ENCODE results near the gene THRSP.
A peak's percentile ranks its signal among the peaks of the same experiment; 100 is the strongest.
"Not testable (repeated sequence)": the region's sequence is repeated elsewhere in the genome, so short reads cannot be mapped to it uniquely, and the experiment has no call there.

The THRSP gene

GRCh38 chr11:78037825-78038620 lies 25.6 kb upstream of the THRSP start:
- CTCF ChIA-PET = interaction anchor here (0.6 to 9.6 kb wide), 2 partner anchors 8 to 33 kb away, joined by 3 to 90 read pairs; no protein-coding TSS in a partner anchor
- POLR2A ChIA-PET = no interaction called here
- no peak for DNase-seq (ENCODE audit: low read depth, low spot score)
- TF ChIP-seq, protein P1, sequence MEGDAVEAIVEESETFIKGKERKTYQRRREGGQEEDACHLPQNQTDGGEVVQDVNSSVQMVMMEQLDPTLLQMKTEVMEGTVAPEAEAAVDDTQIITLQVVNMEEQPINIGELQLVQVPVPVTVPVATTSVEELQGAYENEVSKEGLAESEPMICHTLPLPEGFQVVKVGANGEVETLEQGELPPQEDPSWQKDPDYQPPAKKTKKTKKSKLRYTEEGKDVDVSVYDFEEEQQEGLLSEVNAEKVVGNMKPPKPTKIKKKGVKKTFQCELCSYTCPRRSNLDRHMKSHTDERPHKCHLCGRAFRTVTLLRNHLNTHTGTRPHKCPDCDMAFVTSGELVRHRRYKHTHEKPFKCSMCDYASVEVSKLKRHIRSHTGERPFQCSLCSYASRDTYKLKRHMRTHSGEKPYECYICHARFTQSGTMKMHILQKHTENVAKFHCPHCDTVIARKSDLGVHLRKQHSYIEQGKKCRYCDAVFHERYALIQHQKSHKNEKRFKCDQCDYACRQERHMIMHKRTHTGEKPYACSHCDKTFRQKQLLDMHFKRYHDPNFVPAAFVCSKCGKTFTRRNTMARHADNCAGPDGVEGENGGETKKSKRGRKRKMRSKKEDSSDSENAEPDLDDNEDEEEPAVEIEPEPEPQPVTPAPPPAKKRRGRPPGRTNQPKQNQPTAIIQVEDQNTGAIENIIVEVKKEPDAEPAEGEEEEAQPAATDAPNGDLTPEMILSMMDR (IDR thresholded peaks at IDR 0.05; ENCODE audit: insufficient read depth, low read length, missing control alignments) = no peak
- no peak overlapping the region for H3K4me3 ChIP-seq (ENCODE audit: low read depth, low read length)

DNA sequence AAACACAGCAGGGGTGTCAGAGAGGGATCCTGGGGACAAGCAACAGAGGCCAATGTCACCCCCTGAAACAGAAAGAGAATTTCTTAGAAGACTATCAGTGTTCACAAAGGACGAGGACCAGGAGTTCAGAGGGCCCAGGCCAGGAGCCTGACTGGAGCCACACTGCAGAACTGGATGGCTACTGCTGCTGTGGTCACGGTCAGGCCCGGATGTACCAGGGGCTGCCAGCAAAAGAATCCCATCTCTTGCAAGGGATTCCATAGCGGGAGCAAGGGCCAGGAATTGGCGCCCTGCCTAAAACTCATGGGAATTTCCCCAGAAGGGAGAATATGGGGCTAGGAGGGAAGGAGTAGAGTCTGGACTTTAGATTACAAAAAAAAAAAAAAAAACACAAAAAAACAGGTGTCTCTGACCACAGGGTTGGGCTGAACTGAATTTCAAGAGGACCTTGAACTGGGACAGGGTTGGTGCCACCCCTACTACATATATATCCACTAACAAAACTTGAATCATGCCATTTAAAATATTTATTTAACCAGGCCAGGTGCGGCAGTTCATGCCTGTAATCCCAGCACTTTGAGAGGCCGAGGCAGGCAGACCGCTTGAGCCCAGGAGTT lies 24.9 kb upstream of the THRSP start:
- POLR2A ChIA-PET = no interaction called here
- DNase-seq (ENCODE audit: low read depth, low spot score) = no peak
- no peak overlapping the region for H3K4me3 ChIP-seq (ENCODE audit: low read depth, low read length)
- CTCF ChIA-PET = interaction anchor here (1.2 kb wide), 1 partner anchor 11 kb away, joined by 4 read pairs; no protein-coding TSS in a partner anchor
- TF ChIP-seq, protein P1 (IDR thresholded peaks at IDR 0.05; ENCODE audit: insufficient read depth, low read length, missing control alignments) = no peak

DNA sequence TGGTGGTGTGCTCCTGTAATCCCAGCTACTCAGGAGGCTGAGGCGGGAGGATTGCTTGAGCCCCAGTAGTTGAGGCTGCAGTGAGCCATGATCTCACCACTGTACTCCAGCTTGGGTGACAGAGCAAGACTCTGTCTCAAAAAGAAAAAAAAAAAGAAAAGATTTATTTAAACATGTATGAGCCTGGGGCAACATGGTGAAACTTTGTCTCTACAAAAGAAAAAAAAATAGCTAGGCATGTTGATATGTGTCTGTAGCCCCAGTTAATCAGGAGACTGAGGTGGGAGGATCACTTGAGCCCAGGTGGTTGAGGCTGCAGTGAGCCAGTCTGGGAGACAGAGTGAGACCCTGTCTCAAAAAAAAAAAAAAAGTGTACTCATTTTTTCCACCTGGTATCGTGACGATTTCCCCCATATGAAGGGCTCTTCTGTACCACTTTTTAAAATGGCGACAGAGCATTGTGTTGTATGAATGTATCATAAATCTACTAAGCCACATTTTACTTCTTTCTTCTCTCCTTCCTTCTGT lies 24.2 kb upstream of the THRSP start:
- CTCF ChIA-PET = interaction anchor here (1.2 to 1.5 kb wide), 3 partner anchors 9 to 219 kb away, joined by 3 to 4 read pairs (median 4); no protein-coding TSS in a partner anchor
- POLR2A ChIA-PET = no interaction called here
- no peak overlapping the region for H3K4me3 ChIP-seq (ENCODE audit: low read depth, low read length)
- TF ChIP-seq, protein P1 (IDR thresholded peaks at IDR 0.05; ENCODE audit: insufficient read depth, low read length, missing control alignments) = no peak
- no peak for DNase-seq (ENCODE audit: low read depth, low spot score)

- peak overlapping the region; percentile 29 for H3K4me3 ChIP-seq (ENCODE audit: low read depth, low read length)
These were observed 23.6 kb upstream of the THRSP start for GRCh38 chr11:78039919-78040671.

DNA sequence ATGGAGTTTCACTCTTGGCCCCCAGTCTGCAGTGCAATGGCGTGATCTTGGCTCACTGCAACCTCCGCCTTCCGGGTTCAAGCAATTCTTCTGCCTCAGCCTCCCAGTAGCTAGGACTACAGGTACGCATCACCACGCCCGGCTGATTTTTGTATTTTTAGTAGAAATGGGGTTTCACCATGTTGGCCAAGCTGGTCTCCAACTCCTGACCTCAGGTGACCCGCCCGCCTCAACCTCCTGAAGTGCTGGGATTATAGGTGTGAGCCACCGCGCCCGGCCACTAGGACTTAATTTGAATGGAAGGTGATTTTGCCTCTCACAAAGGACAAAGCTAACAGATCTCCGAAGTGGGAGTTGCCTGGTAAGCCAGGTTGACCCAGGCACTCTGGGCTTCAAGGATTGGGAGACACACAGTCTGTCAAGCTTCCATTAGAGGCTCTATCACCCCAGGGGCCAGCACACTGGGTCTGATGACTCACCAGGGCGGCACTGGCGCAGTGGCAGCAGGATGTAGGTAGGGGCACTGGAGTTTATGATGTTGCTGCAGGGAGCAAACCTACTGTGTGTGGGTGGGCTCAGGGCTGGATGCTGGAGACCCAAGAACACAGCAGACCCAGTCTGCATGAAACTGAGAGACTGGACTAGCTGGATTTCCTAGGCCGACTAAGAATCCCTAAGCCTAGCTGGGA lies 22.8 kb upstream of the THRSP start:
- ChIA-PET CTCF (interaction anchor here (1.1 to 1.6 kb wide), 4 partner anchors 10 to 422 kb away, joined by 3 to 11 read pairs (median 3); partner anchors contain the start of gene INTS4), POLR2A (interaction anchor here (0.6 to 0.9 kb wide), 2 partner anchors 16 to 39 kb away, joined by 3 read pairs; partner anchors contain the start of gene NDUFC2)
- DNase-seq (ENCODE audit: low read depth, low spot score) = no peak
- no peak overlapping the region for H3K4me3 ChIP-seq (ENCODE audit: low read depth, low read length)
- TF ChIP-seq, protein P1 (IDR thresholded peaks at IDR 0.05; ENCODE audit: insufficient read depth, low read length, missing control alignments) = no peak

More at GRCh38 chr11:78039919-78040671, 23.6 kb upstream of the THRSP start:
- ChIA-PET CTCF (interaction anchor here (1.2 to 1.6 kb wide), 5 partner anchors 8 to 421 kb away, joined by 3 to 11 read pairs (median 4); no protein-coding TSS in a partner anchor), POLR2A (no interaction called here)
- TF ChIP-seq, protein P1 (IDR thresholded peaks at IDR 0.05; ENCODE audit: insufficient read depth, low read length, missing control alignments) = no peak
- peak; percentile 63 for DNase-seq (ENCODE audit: low read depth, low spot score)

DNA sequence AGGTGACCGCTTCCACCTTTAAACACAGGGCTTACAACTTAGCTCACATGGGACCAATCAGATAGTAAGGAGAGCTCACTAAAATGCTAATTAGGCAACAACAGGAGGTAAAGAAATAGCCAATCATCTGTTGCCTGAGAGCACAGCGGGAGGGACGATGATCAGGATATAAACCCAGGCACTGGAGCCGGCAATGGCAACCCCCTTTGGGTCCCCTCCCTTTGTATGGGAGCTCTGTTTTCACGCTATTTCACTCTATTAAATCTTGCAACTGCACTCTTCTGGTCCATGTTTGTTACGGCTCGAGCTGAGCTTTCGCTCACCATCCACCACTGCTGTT lies 22.3 kb upstream of the THRSP start:
- DNase-seq (ENCODE audit: low read depth, low spot score); H3K4me3 ChIP-seq (ENCODE audit: low read depth, low read length): not testable (repeated sequence)
- CTCF ChIA-PET = interaction anchor here (1.1 to 1.6 kb wide), 2 partner anchors 9 to 47 kb away, joined by 3 to 11 read pairs; partner anchors contain the start of gene INTS4
- POLR2A ChIA-PET = interaction anchor here (0.6 to 0.9 kb wide), 2 partner anchors 16 to 39 kb away, joined by 3 read pairs; partner anchors contain the start of gene NDUFC2
